Spleen (tissue), 11 donors: Measurements from ENCODE around the gene GSTO1. TPM values are rescaled to one million over a fixed set of nuclear protein-coding genes. Genes with fewer than 3 reads are reported as not detected.

Experiments used
- DNase-seq: peaks from one replicate; pipeline ENCODE4 v3.0.0-alpha.2; 2020
- H3K27ac ChIP-seq, 8 donors: fragments of 200-600 bp; sonication (generic) in 7 of 8; 1 replicate in 4 of 8; 2 replicates in 4 of 8; pipeline versions ENCODE4 v1.5.0 to v1.8.0; 2016 to 2021; ENCODE audit warnings: inconsistent platforms in 4 of 8, mild to moderate bottlenecking in 4 of 8, moderate library complexity in 1 of 8
- H3K27me3 ChIP-seq, 7 donors: fragments of 200-600 bp; sonication (generic) in 6 of 7; replicated peaks in 1 of 7; 1 replicate in 4 of 7; 2 replicates in 3 of 7; pipeline versions ENCODE4 v1.5.0 to v1.8.0; 2016 to 2021; ENCODE audit warnings: inconsistent platforms in 3 of 7, mild to moderate bottlenecking in 1 of 7
- H3K36me3 ChIP-seq, 6 donors: fragments of 200-600 bp; sonication (generic) in 5 of 6; 1 replicate in 4 of 6; 2 replicates in 2 of 6; pipeline versions ENCODE4 v1.5.0 to v1.8.0; 2016 to 2021; ENCODE audit warnings: inconsistent platforms in 2 of 6
- H3K4me1 ChIP-seq, 6 donors: fragments of 200-600 bp; sonication (generic) in 5 of 6; 1 replicate in 3 of 6; 2 replicates in 3 of 6; pipeline versions ENCODE4 v1.5.0 to v1.8.0; 2016 to 2021; ENCODE audit warnings: inconsistent platforms in 3 of 6
- H3K4me3 ChIP-seq, 8 donors: fragments of 200-600 bp; sonication (generic) in 7 of 8; 1 replicate in 4 of 8; 2 replicates in 4 of 8; pipeline versions ENCODE4 v1.5.0 to v1.8.0; 2016 to 2021; ENCODE audit warnings: inconsistent platforms in 4 of 8, mild to moderate bottlenecking in 4 of 8, moderate library complexity in 2 of 8
- H3K9me3 ChIP-seq, 8 donors: fragments of 200-600 bp; sonication (generic) in 7 of 8; 1 replicate in 4 of 8; 2 replicates in 4 of 8; pipeline versions ENCODE4 v1.5.0 to v1.8.0; 2016 to 2021; ENCODE audit warnings: inconsistent platforms in 4 of 8
- POLR2A ChIP-seq, 3 donors: fragments of 450-650 bp; IDR thresholded peaks; one replicate each; pipeline ENCODE4 v1.5.1; 2017; ENCODE audit warnings: antibody characterized with exemption in 3 of 3, mild to moderate bottlenecking in 1 of 3
- POLR2AphosphoS5 ChIP-seq, 3 donors: sonication (generic); formaldehyde crosslinking; IDR thresholded peaks; one replicate each; pipeline ENCODE4 v1.5.1; 2017; ENCODE audit warnings: antibody characterized with exemption in 3 of 3
- WGBS, 5 donors: extraction: QIAGEN DNeasy Blood & Tissue Kit in 3 of 5; methylation state at CpG; one replicate each; pipeline versions ENCODE4 v1.1.5 to v1.1.7; 2013 to 2018; 5-methylcytosine and 5-hydroxymethylcytosine counted together
- intact Hi-C: fragments of 100-400 bp; cut with DNase I; formaldehyde crosslinking; loops from one replicate; pipeline ENCODE4 v1.15.0; 2023; ENCODE audit warnings: low total_unique reads
- polyA plus RNA-seq, 3 donors: library from polyadenylated mRNA; stranded (reverse); fragments of 200-250 nt; gene quantifications; one replicate each; pipeline ENCODE4 v1.2.1, GENCODE V29; 2013
- total RNA-seq, 7 donors: library from RNA; depleted of rRNA in 3 of 7; stranded (reverse); fragments of >200 nt in 3 of 7; fragmentation: NEBNext Ultra II Directional in 4 of 7; extraction: Animal tissue kit (Norgen Biotek cat#: 25700) in 4 of 7; gene quantifications; one replicate each; pipeline versions ENCODE4 v1.1.0 to v1.2.1, GENCODE V29; 2016 to 2021
- TF ChIP-seq, protein P1 (sequence below), 11 experiments: fragments of 200-600 bp in 7 of 11; fragments of 450-650 bp in 4 of 11; sonication (generic) in 4 of 11; IDR thresholded peaks in 8 of 11; conservative IDR thresholded peaks in 3 of 11; 1 replicate in 7 of 11; 2 replicates in 4 of 11; pipeline versions ENCODE4 v1.4.0 to v1.8.0; 2016 to 2021; ENCODE audit warnings: antibody characterized with exemption in 11 of 11, inconsistent platforms in 4 of 11, mild to moderate bottlenecking in 1 of 11
- donor health status: healthy with polysubstance abuse.
- donor health status: DM: no; HTN: no; CAD: no; lungs with moderate emphysema.
- donor health status: DM: no; HTN: no; CAD: no.
- donor health status: Bipolar disorder and iron deficiency.
- donor health status: healthy.
- donor health status: DM: no; HTN: no; CAD: no.
- donor health status: DM: yes; HTN: yes; CAD: no.

The GSTO1 gene
- total and polyA plus RNA-seq, 10 donors: 64.4 to 157 (median 90.8) TPM

GRCh38 chr10:104304356-104304745 lies 49.7 kb downstream of the GSTO1 start:
- Histone ChIP-seq H3K4me1 (peaks cover 10 to 86% (median 43%) of the 10 kb centered on the region in 6 donors), H3K4me3 (no peak overlapping the region), H3K9me3 (peaks cover 0 to 4% (median 0%) of the 10 kb centered on the region in 8 donors), H3K36me3 (peaks cover 0 to 17% (median 0%) of the 10 kb centered on the region in 6 donors), H3K27ac (peak overlapping the region in 3 of 8 donors; percentile 11 to 47 (median 15)), H3K27me3 (peaks cover 0 to 10% (median 0%) of the 10 kb centered on the region in 7 donors)
- intact Hi-C loops: loop anchor here (2.0 kb wide), 1 partner anchor 46 kb away; no protein-coding TSS in a partner anchor
- WGBS, 5 donors: 86 to 91% (median 87%) methylated on average over 4 of the region's 4 CpGs
- DNase-seq: no peak
- TF ChIP-seq POLR2A (IDR thresholded peaks at IDR 0.05) (no peak), POLR2AphosphoS5 (IDR thresholded peaks at IDR 0.05) (no peak)
- TF ChIP-seq, protein P1, sequence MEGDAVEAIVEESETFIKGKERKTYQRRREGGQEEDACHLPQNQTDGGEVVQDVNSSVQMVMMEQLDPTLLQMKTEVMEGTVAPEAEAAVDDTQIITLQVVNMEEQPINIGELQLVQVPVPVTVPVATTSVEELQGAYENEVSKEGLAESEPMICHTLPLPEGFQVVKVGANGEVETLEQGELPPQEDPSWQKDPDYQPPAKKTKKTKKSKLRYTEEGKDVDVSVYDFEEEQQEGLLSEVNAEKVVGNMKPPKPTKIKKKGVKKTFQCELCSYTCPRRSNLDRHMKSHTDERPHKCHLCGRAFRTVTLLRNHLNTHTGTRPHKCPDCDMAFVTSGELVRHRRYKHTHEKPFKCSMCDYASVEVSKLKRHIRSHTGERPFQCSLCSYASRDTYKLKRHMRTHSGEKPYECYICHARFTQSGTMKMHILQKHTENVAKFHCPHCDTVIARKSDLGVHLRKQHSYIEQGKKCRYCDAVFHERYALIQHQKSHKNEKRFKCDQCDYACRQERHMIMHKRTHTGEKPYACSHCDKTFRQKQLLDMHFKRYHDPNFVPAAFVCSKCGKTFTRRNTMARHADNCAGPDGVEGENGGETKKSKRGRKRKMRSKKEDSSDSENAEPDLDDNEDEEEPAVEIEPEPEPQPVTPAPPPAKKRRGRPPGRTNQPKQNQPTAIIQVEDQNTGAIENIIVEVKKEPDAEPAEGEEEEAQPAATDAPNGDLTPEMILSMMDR (IDR thresholded peaks at IDR 0.05 in 8 of 11, conservative IDR thresholded peaks at IDR 0.05 in 3 of 11): no peak

DNA sequence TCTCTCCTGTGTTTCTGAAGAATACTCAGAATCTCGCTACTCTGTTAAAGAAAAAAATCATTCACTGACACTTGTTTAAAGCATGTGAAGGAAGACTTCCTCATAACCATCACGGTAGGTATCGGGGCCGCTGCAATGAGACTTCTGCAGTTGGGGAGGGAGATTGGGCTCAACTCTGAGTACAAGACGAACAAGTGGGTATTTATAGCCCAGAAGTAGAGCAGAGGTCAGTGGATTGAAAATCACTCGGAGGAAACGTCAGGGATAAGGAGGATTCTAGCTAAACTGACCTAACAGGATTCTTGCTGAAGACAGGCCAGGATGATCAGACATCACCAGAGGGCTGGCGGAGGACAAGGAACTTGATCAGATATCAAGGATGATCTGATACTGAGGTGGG lies 50.2 kb downstream of the GSTO1 start:
- peak overlapping the region in 3 of 8 donors; percentile 15 to 51 (median 47) for H3K27ac ChIP-seq
- H3K4me1 ChIP-seq: peaks cover 10 to 88% (median 46%) of the 10 kb centered on the region in 6 donors
- TF ChIP-seq POLR2AphosphoS5 (IDR thresholded peaks at IDR 0.05) (peak in 1 of 3 donors; percentile 35), POLR2A (IDR thresholded peaks at IDR 0.05) (no peak)
- TF ChIP-seq, protein P1 (IDR thresholded peaks at IDR 0.05 in 8 of 11, conservative IDR thresholded peaks at IDR 0.05 in 3 of 11): no peak
- DNase-seq: no peak
- intact Hi-C loops: loop anchor here (2.0 kb wide), 1 partner anchor 46 kb away; no protein-coding TSS in a partner anchor
- WGBS, 5 donors: 65 to 82% (median 77%) methylated on average over 8 of the region's 8 CpGs
- peaks cover 0 to 23% (median 0%) of the 10 kb centered on the region in 6 donors for H3K36me3 ChIP-seq
- H3K27me3 ChIP-seq: peaks cover 0 to 6% (median 0%) of the 10 kb centered on the region in 7 donors
- H3K4me3 ChIP-seq: no peak overlapping the region
- peaks cover 0 to 4% (median 0%) of the 10 kb centered on the region in 8 donors for H3K9me3 ChIP-seq

GRCh38 chr10:104306897-104307296 lies 52.2 kb downstream of the GSTO1 start:
- Histone ChIP-seq H3K27ac (peak overlapping the region in 3 of 8 donors; percentile 18 to 51 (median 47)), H3K27me3 (no peaks in the 10 kb centered on the region), H3K9me3 (peaks cover 0 to 2% (median 0%) of the 10 kb centered on the region in 8 donors), H3K4me1 (peaks cover 10 to 89% (median 40%) of the 10 kb centered on the region in 6 donors), H3K4me3 (no peak overlapping the region), H3K36me3 (peaks cover 0 to 42% (median 4%) of the 10 kb centered on the region in 6 donors)
- TF ChIP-seq, protein P1 (IDR thresholded peaks at IDR 0.05 in 8 of 11, conservative IDR thresholded peaks at IDR 0.05 in 3 of 11): no peak
- no peak for TF ChIP-seq POLR2AphosphoS5 (IDR thresholded peaks at IDR 0.05)
- no peak for DNase-seq
- intact Hi-C loops: no loop called here
- 51 to 88% (median 82%) methylated on average over 2 to 3 of the region's 3 CpGs for WGBS, 5 donors

- Histone ChIP-seq H3K36me3 (peaks cover 0 to 52% (median 10%) of the 10 kb centered on the region in 6 donors), H3K4me3 (no peak overlapping the region), H3K27ac (peak overlapping the region in 5 of 8 donors; percentile 14 to 63 (median 47)), H3K27me3 (no peaks in the 10 kb centered on the region), H3K9me3 (no peaks in the 10 kb centered on the region), H3K4me1 (peaks cover 10 to 96% (median 43%) of the 10 kb centered on the region in 6 donors)
- no peak for DNase-seq
- 72 to 76% (median 73%) methylated on average over 10 of the region's 10 CpGs for WGBS, 5 donors
- TF ChIP-seq, protein P1 (IDR thresholded peaks at IDR 0.05 in 8 of 11, conservative IDR thresholded peaks at IDR 0.05 in 3 of 11): no peak
- no peak for TF ChIP-seq POLR2AphosphoS5 (IDR thresholded peaks at IDR 0.05)
- no peak for TF ChIP-seq POLR2A (IDR thresholded peaks at IDR 0.05)
- intact Hi-C loops: no loop called here
These were observed 53.1 kb downstream of the GSTO1 start for GRCh38 chr10:104307576-104308438.
